Globus pallidus (tissue), 1 donor: Measurements from ENCODE around the gene FBP2.
"Not testable (repeated sequence)": the region's sequence is repeated elsewhere in the genome, so short reads cannot be mapped to it uniquely, and the experiment has no call there.

Source experiments
- DNase-seq: peaks from one replicate; pipeline ENCODE4 v3.0.0-alpha.2; 2015; ENCODE audit warnings: low spot score

Gene FBP2

GRCh38 chr9:94563548-94563947 is 30.1 kb downstream of the FBP2 start:
- no peak for DNase-seq

- no peak for DNase-seq
Observed at GRCh38 chr9:94560237-94560636, 33.4 kb downstream of the FBP2 start.

- DNase-seq, result no peak
Observed at GRCh38 chr9:94557376-94557775, 36.2 kb downstream of the FBP2 start.

- DNase-seq, result no peak
Observed at GRCh38 chr9:94554439-94555331, 38.9 kb downstream of the FBP2 start, which contains the start of gene PCAT7. PCAT7 (plus strand) TSS chr9:94555083.

GRCh38 chr9:94554078-94554438 is 39.6 kb downstream of the FBP2 start:
- DNase-seq, result no peak

- no peak for DNase-seq
Observed at GRCh38 chr9:94553029-94553938, 40.3 kb downstream of the FBP2 start.

GRCh38 chr9:94545940-94546339 is 47.7 kb downstream of the FBP2 start:
- no peak for DNase-seq

GRCh38 chr9:94544335-94544734 is 49.3 kb downstream of the FBP2 start:
- DNase-seq, result not testable (repeated sequence)

- no peak for DNase-seq
Observed at GRCh38 chr9:94538908-94539307, 54.7 kb downstream of the FBP2 start.

GRCh38 chr9:94534901-94535300 is 58.7 kb downstream of the FBP2 start:
- no peak for DNase-seq

- DNase-seq, result no peak
Observed at GRCh38 chr9:94533601-94534000, 60.0 kb downstream of the FBP2 start.

GRCh38 chr9:94533155-94533554 is 60.5 kb downstream of the FBP2 start:
- DNase-seq, result no peak

GRCh38 chr9:94528886-94529285 is 64.7 kb downstream of the FBP2 start:
- no peak for DNase-seq

GRCh38 chr9:94526951-94527350 is 66.7 kb downstream of the FBP2 start:
- no peak for DNase-seq

- no peak for DNase-seq
Observed at GRCh38 chr9:94526271-94526670, 67.4 kb downstream of the FBP2 start.

GRCh38 chr9:94525396-94526035 is 68.1 kb downstream of the FBP2 start:
- DNase-seq, result no peak

- no peak for DNase-seq
Observed at GRCh38 chr9:94517254-94517653, 76.4 kb downstream of the FBP2 start.

- DNase-seq, result no peak
Observed at GRCh38 chr9:94514722-94515121, 78.9 kb downstream of the FBP2 start.

- no peak for DNase-seq
Observed at GRCh38 chr9:94511955-94512265, 81.7 kb downstream of the FBP2 start.

- DNase-seq, result no peak
Observed at GRCh38 chr9:94511134-94511954, 82.3 kb downstream of the FBP2 start.
